ENCODE data around the gene CHCHD10. TPM values are rescaled to one million over a fixed set of nuclear protein-coding genes. Genes with fewer than 3 reads are reported as not detected.

Gene CHCHD10
- polyA plus RNA-seq, 1 experiment = 10.1 TPM

DNA sequence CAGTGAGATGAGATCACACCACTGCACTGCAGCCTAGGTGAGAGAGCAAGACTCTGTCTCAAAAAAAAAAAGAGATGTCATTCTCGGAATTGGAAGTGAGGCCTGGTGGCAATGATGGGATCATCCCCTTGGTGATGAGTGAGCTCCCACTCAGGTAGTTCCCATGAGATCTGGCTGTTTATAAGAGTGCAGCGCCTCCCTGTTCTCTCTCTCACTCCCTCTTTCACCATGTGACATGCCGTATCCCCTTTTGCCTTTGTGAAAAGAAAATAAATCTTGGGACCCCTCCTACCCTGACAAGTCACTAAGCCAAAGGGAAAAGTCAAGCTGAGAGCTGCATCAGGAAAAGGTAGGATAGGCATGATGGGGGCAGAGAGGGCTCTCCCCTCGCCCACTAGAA lies 45.6 kb downstream of the CHCHD10 start:
- TF ChIP-seq, protein P1, sequence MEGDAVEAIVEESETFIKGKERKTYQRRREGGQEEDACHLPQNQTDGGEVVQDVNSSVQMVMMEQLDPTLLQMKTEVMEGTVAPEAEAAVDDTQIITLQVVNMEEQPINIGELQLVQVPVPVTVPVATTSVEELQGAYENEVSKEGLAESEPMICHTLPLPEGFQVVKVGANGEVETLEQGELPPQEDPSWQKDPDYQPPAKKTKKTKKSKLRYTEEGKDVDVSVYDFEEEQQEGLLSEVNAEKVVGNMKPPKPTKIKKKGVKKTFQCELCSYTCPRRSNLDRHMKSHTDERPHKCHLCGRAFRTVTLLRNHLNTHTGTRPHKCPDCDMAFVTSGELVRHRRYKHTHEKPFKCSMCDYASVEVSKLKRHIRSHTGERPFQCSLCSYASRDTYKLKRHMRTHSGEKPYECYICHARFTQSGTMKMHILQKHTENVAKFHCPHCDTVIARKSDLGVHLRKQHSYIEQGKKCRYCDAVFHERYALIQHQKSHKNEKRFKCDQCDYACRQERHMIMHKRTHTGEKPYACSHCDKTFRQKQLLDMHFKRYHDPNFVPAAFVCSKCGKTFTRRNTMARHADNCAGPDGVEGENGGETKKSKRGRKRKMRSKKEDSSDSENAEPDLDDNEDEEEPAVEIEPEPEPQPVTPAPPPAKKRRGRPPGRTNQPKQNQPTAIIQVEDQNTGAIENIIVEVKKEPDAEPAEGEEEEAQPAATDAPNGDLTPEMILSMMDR (IDR thresholded peaks at IDR 0.05; ENCODE audit: low read depth, low read length) = no peak
- Histone ChIP-seq H3K9me3 (ENCODE audit: control insufficient read depth, insufficient read depth, low read length) (no peaks in the 10 kb centered on the region; the same call in 1 of the 2 replicates), H3K27ac (ENCODE audit: low read depth, low read length) (no peak overlapping the region), H3K27me3 (ENCODE audit: control insufficient read depth, insufficient read depth, low read length) (no peaks in the 10 kb centered on the region), H3K4me3 (ENCODE audit: low read depth, low read length) (no peak overlapping the region)
- ChIA-PET CTCF (interaction anchor here (1.3 kb wide), 1 partner anchor 12 kb away, joined by 8 read pairs; no protein-coding TSS in a partner anchor), POLR2A (no interaction called here)
- no peak for DNase-seq (ENCODE audit: low read depth, low spot score)

GRCh38 chr22:23720855-23721254 lies 46.9 kb downstream of the CHCHD10 start:
- TF ChIP-seq, protein P1 (IDR thresholded peaks at IDR 0.05; ENCODE audit: low read depth, low read length) = no peak
- no peak for DNase-seq (ENCODE audit: low read depth, low spot score)
- Histone ChIP-seq H3K4me3 (ENCODE audit: low read depth, low read length) (no peak overlapping the region), H3K27ac (ENCODE audit: low read depth, low read length) (no peak overlapping the region), H3K27me3 (ENCODE audit: control insufficient read depth, insufficient read depth, low read length) (no peaks in the 10 kb centered on the region), H3K9me3 (ENCODE audit: control insufficient read depth, insufficient read depth, low read length) (no peaks in the 10 kb centered on the region; the same call in 1 of the 2 replicates)
- POLR2A ChIA-PET = interaction anchor here (0.6 kb wide), 1 partner anchor 310 kb away, joined by 3 read pairs; no protein-coding TSS in a partner anchor
- CTCF ChIA-PET = interaction anchor here (1.3 kb wide), 1 partner anchor 13 kb away, joined by 8 read pairs; no protein-coding TSS in a partner anchor

- Histone ChIP-seq H3K4me3 (ENCODE audit: low read depth, low read length) (no peak overlapping the region), H3K27me3 (ENCODE audit: control insufficient read depth, insufficient read depth, low read length) (no peaks in the 10 kb centered on the region), H3K27ac (ENCODE audit: low read depth, low read length) (no peak overlapping the region), H3K9me3 (ENCODE audit: control insufficient read depth, insufficient read depth, low read length) (no peaks in the 10 kb centered on the region; the same call in 1 of the 2 replicates)
- no peak for DNase-seq (ENCODE audit: low read depth, low spot score)
- CTCF ChIA-PET = no interaction called here
- POLR2A ChIA-PET = interaction anchor here (0.7 kb wide), 1 partner anchor 44 kb away, joined by 3 read pairs; the partner anchor contains the start of gene C22orf15
- TF ChIP-seq, protein P1 (IDR thresholded peaks at IDR 0.05; ENCODE audit: low read depth, low read length) = no peak
Measured at GRCh38 chr22:23718371-23719165, 49.2 kb downstream of the CHCHD10 start.

- Histone ChIP-seq H3K4me3 (ENCODE audit: low read depth, low read length) (peak overlapping the region; percentile 85), H3K27ac (ENCODE audit: low read depth, low read length) (peak overlapping the region; percentile 39), H3K9me3 (ENCODE audit: control insufficient read depth, insufficient read depth, low read length) (no peaks in the 10 kb centered on the region; the same call in 1 of the 2 replicates), H3K27me3 (ENCODE audit: control insufficient read depth, insufficient read depth, low read length) (no peaks in the 10 kb centered on the region)
- ChIA-PET CTCF (interaction anchor here (0.6 to 1.2 kb wide), 4 partner anchors 9 to 133 kb away, joined by 3 read pairs; no protein-coding TSS in a partner anchor), POLR2A (interaction anchor here (0.5 to 1.6 kb wide), 2 partner anchors 33 to 91 kb away, joined by 3 to 4 read pairs; partner anchors contain the start of gene ZNF70)
- DNase-seq (ENCODE audit: low read depth, low spot score) = peak; percentile 63
- TF ChIP-seq, protein P1 (IDR thresholded peaks at IDR 0.05; ENCODE audit: low read depth, low read length) = no peak
Measured at GRCh38 chr22:23716811-23717801, 50.7 kb downstream of the CHCHD10 start.

Other genes starting within 250 kb of the CHCHD10 start
- gene IGLL1, start 187.7 kb downstream of the CHCHD10 start, polyA plus RNA-seq (2011; rRNA removed) = not detected in 2 replicates
- 0.09 and 0.17 TPM in 2 replicates for gene DRICH1, start 135.7 kb downstream of the CHCHD10 start, polyA plus RNA-seq (2011; rRNA removed)
- gene RGL4, start 77.0 kb downstream of the CHCHD10 start, polyA plus RNA-seq (2011; rRNA removed) = not detected in 2 replicates
- gene ZNF70, start 16.9 kb downstream of the CHCHD10 start, polyA plus RNA-seq (2011; rRNA removed) = 1.6 and 2.8 TPM in 2 replicates
- gene VPREB3, start 13.5 kb downstream of the CHCHD10 start, polyA plus RNA-seq (2011; rRNA removed) = not detected in 2 replicates
- 2.1 and 2.9 TPM in 2 replicates for gene C22orf15, start 5.0 kb downstream of the CHCHD10 start, polyA plus RNA-seq (2011; rRNA removed)
- gene MMP11, start 4.9 kb upstream of the CHCHD10 start, polyA plus RNA-seq (2011; rRNA removed) = 5.7 and 9.0 TPM in 2 replicates
- 155 and 180 TPM in 2 replicates for gene SMARCB1, start 19.0 kb upstream of the CHCHD10 start, polyA plus RNA-seq (2011; rRNA removed)
- 0.19 and 0.27 TPM in 2 replicates for gene DERL3, start 71.0 kb upstream of the CHCHD10 start, polyA plus RNA-seq (2011; rRNA removed)
- gene SLC2A11, start 89.9 kb upstream of the CHCHD10 start, polyA plus RNA-seq (2011; rRNA removed) = 7.2 and 7.5 TPM in 2 replicates
- 154 and 186 TPM in 2 replicates for gene MIF, start 126.4 kb upstream of the CHCHD10 start, polyA plus RNA-seq (2011; rRNA removed)
- gene GSTT2B, start 193.2 kb upstream of the CHCHD10 start, polyA plus RNA-seq (2011; rRNA removed) = 33.1 and 39.7 TPM in 2 replicates
- gene DDTL, start 198.9 kb upstream of the CHCHD10 start, polyA plus RNA-seq (2011; rRNA removed) = 0.78 and 1.1 TPM in 2 replicates
- gene DDT, start 206.5 kb upstream of the CHCHD10 start, polyA plus RNA-seq (2011; rRNA removed) = 91.4 and 99.4 TPM in 2 replicates
- 1.1 and 1.3 TPM in 2 replicates for gene GSTT2, start 212.2 kb upstream of the CHCHD10 start, polyA plus RNA-seq (2011; rRNA removed)
- gene GSTT4, start 237.5 kb upstream of the CHCHD10 start, polyA plus RNA-seq (2011; rRNA removed) = not detected in 2 replicates
- gene CABIN1, start 243.3 kb upstream of the CHCHD10 start, polyA plus RNA-seq (2011; rRNA removed) = 6.3 and 14.5 TPM in 2 replicates